ENCODE measurements around the gene AKR1C1. TPM values are rescaled to one million over a fixed set of nuclear protein-coding genes. Genes with fewer than 3 reads are reported as not detected.
"Not testable (repeated sequence)": the region's sequence is repeated elsewhere in the genome, so short reads cannot be mapped to it uniquely, and the experiment has no call there.

AKR1C1 gene
- polyA plus RNA-seq, 4 donors: 11.8 to 17.9 (median 15.1) TPM

- peak in 2 of 4 donors; percentile 6 to 37 for DNase-seq (ENCODE audit: low read depth in 4 of 4, low spot score in 2 of 4)
These were observed 18.7 kb downstream of the AKR1C1 start for GRCh38 chr10:4981722-4982471.

DNA sequence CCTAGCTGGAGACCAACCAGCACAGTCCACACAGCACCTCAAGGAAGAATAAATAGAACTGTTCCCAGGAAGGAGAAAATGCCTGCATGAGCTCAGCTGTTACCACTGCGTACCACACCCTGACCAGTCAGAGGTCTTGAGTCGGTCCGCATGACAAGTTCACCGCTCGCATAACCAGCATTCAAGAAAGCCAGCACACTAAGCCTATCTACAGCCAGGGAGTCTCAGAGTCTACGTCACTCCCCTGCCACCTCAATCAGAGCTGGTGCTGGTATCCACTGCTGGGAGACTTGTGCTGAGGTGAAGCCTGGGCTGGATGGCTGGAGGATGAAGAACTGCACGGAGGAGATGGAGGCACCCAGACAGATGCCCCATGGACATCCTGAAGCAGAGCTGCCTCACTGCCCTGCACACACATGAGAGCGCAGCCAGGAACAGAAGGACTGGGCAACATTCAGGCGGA is 19.6 kb downstream of the AKR1C1 start:
- no peak for DNase-seq (ENCODE audit: low read depth in 4 of 4, low spot score in 2 of 4)

DNA sequence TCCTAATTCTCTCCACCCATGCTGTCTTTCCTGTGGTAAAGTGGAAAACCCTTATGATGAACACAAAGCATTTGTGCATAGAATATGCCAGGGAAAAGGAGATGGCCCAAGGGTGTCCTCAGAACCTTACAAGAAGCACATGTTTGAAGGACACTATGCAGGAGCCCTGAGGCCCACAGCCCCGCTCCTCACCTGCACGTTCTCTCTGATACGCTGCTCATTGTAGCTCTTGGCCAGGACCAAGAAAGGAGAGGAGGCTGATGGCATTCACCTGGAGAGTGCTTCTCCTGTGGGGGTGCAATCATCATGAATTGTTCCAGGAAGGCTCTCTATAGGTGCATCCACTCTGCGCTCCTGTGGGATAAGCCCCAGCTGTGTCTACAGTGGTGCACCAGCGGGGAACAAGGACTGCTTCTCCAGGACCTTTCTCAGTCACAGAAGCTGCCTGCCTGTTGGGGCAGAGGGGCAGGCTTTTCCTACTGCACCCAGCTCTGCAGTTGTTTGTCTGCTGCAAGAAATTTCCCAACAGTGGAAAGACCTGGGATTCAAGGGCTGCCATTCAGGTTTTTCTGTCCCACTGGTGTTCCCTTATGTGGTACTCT is 20.5 kb downstream of the AKR1C1 start:
- DNase-seq (ENCODE audit: low read depth in 4 of 4, low spot score in 2 of 4): no peak

- DNase-seq (ENCODE audit: low read depth in 4 of 4, low spot score in 2 of 4): no peak
These were observed 21.0 kb downstream of the AKR1C1 start for GRCh38 chr10:4984223-4984622.

GRCh38 chr10:4984971-4985594 is 21.9 kb downstream of the AKR1C1 start:
- no peak for DNase-seq (ENCODE audit: low read depth in 4 of 4, low spot score in 2 of 4)

DNA sequence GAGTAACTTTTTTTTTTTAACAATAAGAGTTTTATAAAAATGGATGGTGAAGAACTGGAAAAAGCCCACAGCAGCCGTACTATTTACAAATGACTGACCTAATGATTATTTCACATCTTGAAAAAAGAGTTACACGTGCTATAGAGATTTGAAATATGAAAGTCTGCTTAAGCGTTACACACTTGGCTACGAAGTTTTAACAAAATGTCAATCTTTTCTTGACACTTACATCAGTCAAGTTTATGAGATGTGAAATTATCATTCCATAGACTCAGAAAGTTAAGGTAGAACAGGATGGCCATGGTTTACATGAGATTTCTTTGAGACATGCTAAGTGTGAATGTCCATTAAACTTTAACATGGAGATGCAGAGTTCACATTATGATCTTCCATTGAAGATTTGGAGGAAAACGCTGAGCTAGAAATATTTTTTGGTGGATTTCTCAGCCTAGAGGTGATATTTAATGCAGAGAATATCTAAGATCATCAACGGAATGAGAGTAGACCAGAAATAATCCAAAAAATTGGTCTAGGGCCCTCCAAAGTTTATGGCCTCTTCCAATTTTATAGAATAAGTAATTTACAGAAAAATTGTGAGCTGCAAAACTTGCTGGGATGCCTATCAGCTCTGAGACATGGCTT is 24.9 kb downstream of the AKR1C1 start:
- DNase-seq (ENCODE audit: low read depth in 4 of 4, low spot score in 2 of 4): not testable (repeated sequence)

- DNase-seq (ENCODE audit: low read depth in 4 of 4, low spot score in 2 of 4): no peak
These were observed 27.0 kb downstream of the AKR1C1 start for GRCh38 chr10:4990217-4990616.

DNA sequence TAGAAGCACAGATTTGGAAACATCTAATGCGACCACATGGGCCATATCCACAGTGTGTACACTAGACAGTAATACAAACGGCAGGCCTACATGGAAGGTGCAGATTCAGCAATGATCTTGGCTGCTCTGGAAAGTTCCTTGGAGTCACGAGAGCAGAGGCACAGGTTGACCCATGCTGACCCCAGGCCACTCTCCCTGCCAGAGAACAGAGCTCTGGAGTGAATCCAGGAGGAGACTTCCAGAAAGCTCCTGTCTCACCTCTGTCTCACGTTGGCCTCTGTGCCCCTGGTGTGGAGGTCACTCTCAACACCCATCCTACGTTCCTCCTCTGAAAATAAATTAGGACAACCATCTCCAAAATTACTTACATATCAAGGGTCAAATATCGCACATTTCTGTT is 28.2 kb downstream of the AKR1C1 start:
- not testable (repeated sequence) for DNase-seq (ENCODE audit: low read depth in 4 of 4, low spot score in 2 of 4)

GRCh38 chr10:4992564-4992963 is 29.3 kb downstream of the AKR1C1 start:
- not testable (repeated sequence) for DNase-seq (ENCODE audit: low read depth in 4 of 4, low spot score in 2 of 4)

DNA sequence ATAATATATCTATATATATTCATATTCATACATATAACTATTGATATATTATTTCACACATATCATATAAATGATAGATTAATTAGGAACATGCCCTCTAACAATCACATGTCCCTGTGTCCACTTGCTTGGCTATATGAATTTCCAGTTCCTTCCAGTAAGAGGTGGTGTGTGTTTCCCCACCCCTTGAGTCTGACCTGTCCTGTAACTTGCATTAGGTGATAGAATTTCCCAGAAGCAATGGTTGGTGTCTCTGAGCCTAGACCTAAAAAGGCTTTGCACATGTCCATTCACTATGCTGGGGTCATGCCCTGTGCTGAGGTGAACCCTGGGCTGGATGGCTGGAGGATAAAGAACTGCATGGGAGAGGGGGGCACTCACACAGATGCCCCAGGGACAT is 31.0 kb downstream of the AKR1C1 start:
- not testable (repeated sequence) for DNase-seq (ENCODE audit: low read depth in 4 of 4, low spot score in 2 of 4)

- no peak for DNase-seq (ENCODE audit: low read depth in 4 of 4, low spot score in 2 of 4)
These were observed 35.5 kb downstream of the AKR1C1 start for GRCh38 chr10:4998671-4999070.

DNA sequence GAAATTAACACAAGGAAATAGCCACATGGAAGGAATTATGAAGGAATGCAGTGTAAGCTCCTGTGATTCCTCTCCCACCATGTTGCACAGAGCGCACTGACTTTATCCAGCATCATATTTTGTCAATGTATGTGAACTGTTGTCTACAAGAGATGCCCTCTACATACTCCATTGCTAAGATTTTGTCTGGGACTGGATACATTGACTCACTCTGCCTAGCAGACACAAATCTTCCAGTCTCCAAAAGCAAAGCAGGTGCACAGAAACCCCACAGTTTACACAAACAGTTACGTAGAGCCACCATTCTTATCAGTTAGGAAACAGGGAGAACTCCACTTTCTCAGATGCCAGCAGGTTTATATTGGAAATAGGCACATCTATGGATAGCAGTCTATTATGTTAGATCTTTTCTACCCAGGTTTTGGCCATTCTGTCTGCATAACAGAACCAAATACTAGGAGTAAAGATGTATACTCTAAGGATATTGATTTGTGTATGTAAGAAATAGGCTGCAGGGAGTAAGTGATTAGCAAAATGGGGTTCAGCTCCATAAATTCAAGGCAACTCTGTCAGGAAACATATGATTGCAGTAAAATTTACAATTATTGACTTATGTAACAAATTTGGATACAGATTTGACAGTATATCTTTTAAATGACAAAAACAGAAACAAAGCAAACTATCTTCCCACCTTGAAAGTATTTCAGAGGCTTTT is 39.0 kb downstream of the AKR1C1 start:
- DNase-seq (ENCODE audit: low read depth in 4 of 4, low spot score in 2 of 4): no peak

DNA sequence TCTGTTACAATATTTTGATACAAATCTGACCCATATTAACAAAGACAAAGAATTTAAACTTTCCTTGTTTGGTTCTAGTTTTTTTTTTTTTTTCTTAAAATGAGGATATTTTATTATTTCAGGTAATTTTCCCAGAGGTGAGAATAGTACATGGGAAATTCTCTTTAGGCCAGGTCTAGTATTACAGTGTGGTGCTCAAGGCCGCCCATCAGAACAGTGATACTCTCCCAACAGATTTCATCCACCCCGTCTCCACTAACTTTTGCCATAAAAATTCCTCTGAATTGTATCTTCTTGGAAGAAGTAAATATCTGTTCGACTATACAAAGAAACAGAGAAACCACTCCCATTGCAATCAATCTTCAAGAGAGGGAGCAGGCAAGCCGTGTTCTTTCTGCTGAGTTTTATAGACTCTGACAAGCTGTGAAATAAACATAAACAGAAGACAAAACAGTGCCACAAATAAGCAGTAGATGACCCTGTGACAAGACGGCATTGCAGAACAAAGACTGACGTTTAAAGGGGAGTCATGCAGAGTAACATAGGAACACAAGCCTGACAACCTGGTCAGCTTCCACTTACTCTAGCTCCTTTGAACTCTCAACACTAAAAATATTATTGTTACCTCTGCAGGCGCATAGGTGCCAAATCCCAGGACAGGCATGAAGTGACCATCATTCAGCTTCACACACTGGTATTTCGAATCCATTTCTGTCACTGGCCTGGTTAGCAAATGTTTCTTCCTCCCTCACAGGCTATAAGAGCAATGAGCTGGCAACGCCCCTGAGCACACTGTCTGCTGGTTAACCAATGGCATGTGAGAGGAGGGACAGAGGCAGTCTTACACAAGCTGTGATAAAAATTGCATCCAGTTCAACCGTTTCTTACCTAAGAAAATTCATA is 40.2 kb downstream of the AKR1C1 start, which contains the start of gene AKR1C2:
TSS of gene AKR1C2 (minus strand) at position 731 of the 903 bp plus-strand sequence. CDS start at position 709, 22 bp downstream.
- not testable (repeated sequence) for DNase-seq (ENCODE audit: low read depth in 4 of 4, low spot score in 2 of 4)

DNA sequence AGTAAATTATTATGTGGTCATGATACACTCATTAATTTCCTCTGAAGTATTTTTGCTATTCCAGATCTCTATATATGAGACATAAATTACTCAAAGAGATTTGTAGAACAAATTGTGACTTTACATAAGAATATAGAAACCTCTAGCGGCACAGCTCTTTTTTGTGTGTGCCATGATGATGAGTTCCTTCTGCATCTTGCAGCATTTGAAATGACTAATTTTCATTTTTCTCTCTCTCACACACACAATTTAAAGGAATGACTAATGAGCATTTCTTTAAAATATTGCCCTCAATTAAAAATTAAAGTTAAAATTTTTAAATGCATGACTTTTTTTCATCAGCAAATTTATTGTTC is 40.8 kb downstream of the AKR1C1 start:
- not testable (repeated sequence) for DNase-seq (ENCODE audit: low read depth in 4 of 4, low spot score in 2 of 4)

- not testable (repeated sequence) for DNase-seq (ENCODE audit: low read depth in 4 of 4, low spot score in 2 of 4)
These were observed 41.3 kb downstream of the AKR1C1 start for GRCh38 chr10:5004501-5004900.

- DNase-seq (ENCODE audit: low read depth in 4 of 4, low spot score in 2 of 4): not testable (repeated sequence)
These were observed 45.8 kb downstream of the AKR1C1 start for GRCh38 chr10:5008857-5009548.

DNA sequence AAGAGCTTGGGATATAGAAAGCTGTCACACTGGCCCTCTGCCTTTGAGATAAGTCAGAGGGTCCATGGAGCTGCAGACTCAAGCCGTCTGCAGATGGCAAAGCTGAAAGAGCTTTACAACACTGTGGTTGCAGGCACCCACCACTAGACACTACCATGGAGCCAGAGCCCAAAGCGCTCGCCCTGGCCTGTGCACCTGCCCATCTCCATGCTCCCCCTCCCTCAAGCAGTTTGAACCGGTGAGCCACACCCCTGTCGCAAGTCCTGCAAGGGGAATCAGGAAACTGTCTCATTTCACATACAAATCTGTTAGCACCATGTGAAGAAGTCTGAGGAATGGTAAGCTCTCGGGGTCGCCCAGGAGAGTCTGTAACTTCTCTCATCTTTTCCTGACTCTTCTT is 46.8 kb downstream of the AKR1C1 start:
- DNase-seq (ENCODE audit: low read depth in 4 of 4, low spot score in 2 of 4): not testable (repeated sequence)

DNA sequence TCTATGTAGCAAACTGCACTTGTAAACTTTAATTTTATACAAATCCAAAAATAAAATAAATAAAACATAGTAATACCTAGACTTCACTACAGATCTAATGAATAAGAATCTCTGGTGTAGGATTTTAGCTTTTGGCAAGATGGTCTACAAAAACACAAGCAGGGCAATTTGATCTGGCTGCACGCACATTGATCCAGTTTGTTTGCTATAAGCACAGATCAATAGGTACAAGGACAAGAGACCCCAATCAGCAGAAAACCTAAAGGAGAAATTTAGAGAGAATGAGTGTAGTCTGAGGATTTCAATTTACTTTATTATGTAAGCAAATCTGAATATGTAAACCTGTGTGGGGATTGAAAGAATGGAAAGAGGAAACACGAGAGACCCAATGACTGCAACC is 48.2 kb downstream of the AKR1C1 start:
- DNase-seq (ENCODE audit: low read depth in 4 of 4, low spot score in 2 of 4): not testable (repeated sequence)

DNA sequence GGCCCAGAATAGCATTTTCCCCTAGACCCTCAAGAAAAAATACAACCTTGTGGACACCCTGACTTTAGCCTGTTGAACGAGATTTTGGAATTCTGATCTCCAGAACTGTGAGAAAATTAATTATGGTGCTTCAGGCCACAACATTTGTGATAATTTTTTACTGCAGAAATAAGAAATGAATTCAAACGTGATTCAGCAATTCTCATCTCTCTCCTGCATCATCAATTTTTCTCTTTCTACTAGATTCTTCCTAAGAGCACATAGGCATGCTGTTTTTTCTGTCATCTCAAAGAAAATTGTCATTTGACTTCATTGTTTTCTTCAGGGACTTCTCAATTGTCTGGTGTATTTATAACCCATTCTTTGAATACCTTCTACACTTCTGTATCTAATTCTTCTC is 49.4 kb downstream of the AKR1C1 start:
- DNase-seq (ENCODE audit: low read depth in 4 of 4, low spot score in 2 of 4): no peak
